Lower leg skin (tissue), 4 donors: Measurements from ENCODE around the gene DGCR8. TPM values are rescaled to one million over a fixed set of nuclear protein-coding genes. Genes with fewer than 3 reads are reported as not detected.

Experiments
- DNase-seq, 2 donors: peaks; one replicate each; pipeline ENCODE4 v3.0.0-alpha.2; 2019; ENCODE audit warnings: low spot score in 2 of 2
- H3K4me3 ChIP-seq: fragments of 200-600 bp; sonication (generic); 2 replicates; pipeline ENCODE4 v1.5.1; 2017; ENCODE audit warnings: mild to moderate bottlenecking, low read depth; ENCODE audit not compliant: poor library complexity, severe bottlenecking
- POLR2A ChIP-seq, 2 donors: fragments of 450-650 bp; IDR thresholded peaks; one replicate each; pipeline ENCODE4 v1.6.1; 2016 to 2017; ENCODE audit warnings: antibody characterized with exemption in 2 of 2, mild to moderate bottlenecking in 1 of 2, moderate library complexity in 1 of 2
- WGBS, 2 donors: methylation state at CpG; one replicate each; pipeline ENCODE4 v1.1.5; 2018; 5-methylcytosine and 5-hydroxymethylcytosine counted together
- intact Hi-C: fragments of 100-400 bp; cut with DNase I; formaldehyde crosslinking; loops from one replicate; pipeline ENCODE4 v1.15.0; 2023; ENCODE audit warnings: low total_unique reads
- total RNA-seq, 4 donors: library from RNA; depleted of rRNA; stranded (reverse); fragments of >200 nt; gene quantifications; one replicate each; pipeline ENCODE4 v1.1.0, GENCODE V29; 2016
- TF ChIP-seq, protein P1 (sequence below), 3 donors: fragments of 450-650 bp; IDR thresholded peaks; one replicate each; pipeline ENCODE4 v1.5.1; 2016; ENCODE audit warnings: antibody characterized with exemption in 3 of 3, mild to moderate bottlenecking in 3 of 3, moderate library complexity in 2 of 3

DGCR8 gene
- total RNA-seq, 4 donors from 2014 or later = 14.8 to 28.2 (median 21.8) TPM

DNA sequence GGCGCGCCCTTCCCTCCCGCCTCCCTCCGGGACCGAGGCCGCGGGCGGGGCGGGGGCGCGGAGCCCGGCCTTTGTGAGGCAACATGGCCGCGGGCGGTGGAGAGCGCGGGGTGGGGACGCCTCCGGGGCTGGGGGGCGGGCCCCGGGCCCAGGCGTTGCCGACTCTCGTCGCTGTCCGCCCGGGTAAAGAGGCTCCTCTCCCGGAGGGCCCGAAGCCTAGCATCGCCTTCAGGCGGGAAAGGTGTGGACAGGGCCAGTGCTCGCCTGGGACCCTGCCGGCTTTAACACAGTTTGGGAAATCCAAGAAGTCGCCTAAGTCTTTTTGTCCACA lies 369 bp downstream of the DGCR8 start:
- WGBS, 2 donors = 0 to 1% methylated on average over 7 to 31 of the region's 34 CpGs
- intact Hi-C loops = no loop called here
- peak overlapping the region; percentile 79 for H3K4me3 ChIP-seq
- DNase-seq = peak in 1 of 2 donors; percentile 92
- TF ChIP-seq, protein P1, sequence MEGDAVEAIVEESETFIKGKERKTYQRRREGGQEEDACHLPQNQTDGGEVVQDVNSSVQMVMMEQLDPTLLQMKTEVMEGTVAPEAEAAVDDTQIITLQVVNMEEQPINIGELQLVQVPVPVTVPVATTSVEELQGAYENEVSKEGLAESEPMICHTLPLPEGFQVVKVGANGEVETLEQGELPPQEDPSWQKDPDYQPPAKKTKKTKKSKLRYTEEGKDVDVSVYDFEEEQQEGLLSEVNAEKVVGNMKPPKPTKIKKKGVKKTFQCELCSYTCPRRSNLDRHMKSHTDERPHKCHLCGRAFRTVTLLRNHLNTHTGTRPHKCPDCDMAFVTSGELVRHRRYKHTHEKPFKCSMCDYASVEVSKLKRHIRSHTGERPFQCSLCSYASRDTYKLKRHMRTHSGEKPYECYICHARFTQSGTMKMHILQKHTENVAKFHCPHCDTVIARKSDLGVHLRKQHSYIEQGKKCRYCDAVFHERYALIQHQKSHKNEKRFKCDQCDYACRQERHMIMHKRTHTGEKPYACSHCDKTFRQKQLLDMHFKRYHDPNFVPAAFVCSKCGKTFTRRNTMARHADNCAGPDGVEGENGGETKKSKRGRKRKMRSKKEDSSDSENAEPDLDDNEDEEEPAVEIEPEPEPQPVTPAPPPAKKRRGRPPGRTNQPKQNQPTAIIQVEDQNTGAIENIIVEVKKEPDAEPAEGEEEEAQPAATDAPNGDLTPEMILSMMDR (IDR thresholded peaks at IDR 0.05) = no peak
- no peak for TF ChIP-seq POLR2A (IDR thresholded peaks at IDR 0.05)

DNA sequence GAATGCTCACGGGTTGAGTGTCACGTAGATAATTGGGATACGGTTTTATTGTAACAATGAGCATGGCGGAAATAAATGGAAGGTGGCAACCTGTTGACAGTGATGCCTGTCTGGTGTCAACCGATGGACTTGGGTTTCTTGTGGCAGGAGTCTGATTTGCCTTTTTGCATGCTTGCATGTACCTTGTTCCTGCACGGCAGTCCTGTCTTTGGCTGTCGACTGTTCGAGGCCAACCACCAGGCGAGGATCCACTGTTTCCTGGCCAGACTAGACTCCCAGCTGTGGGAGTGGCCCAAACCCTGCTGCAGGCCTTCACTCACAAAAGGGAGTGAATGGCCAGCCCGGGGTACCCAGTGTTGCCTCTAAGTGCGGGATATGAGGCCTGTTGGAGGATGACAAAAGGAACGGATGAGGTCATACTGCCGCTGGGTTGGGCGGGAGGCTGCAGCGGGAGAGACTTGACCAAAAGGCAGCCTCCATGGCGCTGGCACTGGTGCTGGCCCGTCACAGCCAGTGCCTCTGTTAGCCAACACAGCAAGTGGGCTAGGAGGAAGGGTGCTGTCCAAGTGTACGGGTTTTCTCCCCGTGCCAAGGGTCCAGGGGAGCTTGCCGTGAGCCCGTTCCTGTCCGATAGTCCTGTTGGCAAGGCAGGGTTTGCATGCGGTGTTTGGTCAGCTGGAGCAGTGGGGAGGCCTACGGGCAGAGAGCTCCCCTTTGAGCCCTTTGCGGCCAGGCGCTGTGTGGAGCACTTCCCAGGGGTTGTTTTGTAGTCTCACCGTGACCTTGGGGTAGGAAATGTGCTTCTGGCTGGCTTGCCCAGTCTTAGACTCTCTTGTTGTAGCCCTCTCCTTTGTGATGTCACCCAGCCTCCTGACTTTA lies 974 bp downstream of the DGCR8 start:
- no peak for TF ChIP-seq POLR2A (IDR thresholded peaks at IDR 0.05)
- TF ChIP-seq, protein P1 (IDR thresholded peaks at IDR 0.05) = no peak
- WGBS, 2 donors = 12 to 19% methylated on average over 25 to 27 of the region's 27 CpGs
- intact Hi-C loops = no loop called here
- peak in 1 of 2 donors; percentile 88 for DNase-seq
- peak overlapping the region; percentile 79 for H3K4me3 ChIP-seq

DNA sequence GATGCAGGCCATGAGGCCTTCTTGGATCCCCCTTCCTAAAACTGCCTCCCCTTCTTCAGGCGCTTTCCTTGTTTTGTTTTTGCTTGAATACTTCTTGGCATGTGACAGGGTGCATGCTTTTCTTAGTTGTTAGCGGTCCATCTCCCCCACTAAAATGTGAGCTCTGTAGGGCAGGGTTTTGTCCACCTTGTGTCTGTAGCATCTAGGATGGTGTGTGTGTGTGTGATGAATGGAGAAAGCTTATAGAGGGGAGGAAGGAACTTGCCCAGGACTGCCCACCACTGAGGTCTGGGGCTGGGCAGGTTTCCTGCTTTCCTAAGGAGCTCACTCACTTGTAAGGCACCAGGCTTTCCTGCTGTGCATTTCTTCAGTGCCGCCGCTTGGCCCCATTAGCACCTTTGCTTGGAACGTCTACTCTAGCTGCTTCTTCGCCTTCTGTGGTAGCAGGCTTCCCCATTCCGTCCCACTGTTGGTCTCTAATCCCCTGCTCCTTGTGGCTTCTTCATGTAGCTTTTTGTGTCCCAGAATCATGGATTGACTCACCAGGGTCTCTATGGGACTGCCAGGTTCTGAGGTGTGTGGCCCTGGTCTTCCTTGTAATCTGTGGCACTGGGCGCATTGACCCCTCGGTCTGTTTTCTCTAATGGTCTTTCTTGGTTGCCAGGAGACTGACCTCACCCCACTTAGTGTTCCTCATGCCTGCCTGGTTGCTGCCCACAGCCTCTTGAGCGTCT lies 3.3 kb downstream of the DGCR8 start:
- WGBS, 2 donors = 82 to 85% methylated on average over 10 of the region's 10 CpGs
- DNase-seq = no peak
- H3K4me3 ChIP-seq = no peak overlapping the region
- intact Hi-C loops = no loop called here
- TF ChIP-seq, protein P1 (IDR thresholded peaks at IDR 0.05) = no peak
- no peak for TF ChIP-seq POLR2A (IDR thresholded peaks at IDR 0.05)

DNA sequence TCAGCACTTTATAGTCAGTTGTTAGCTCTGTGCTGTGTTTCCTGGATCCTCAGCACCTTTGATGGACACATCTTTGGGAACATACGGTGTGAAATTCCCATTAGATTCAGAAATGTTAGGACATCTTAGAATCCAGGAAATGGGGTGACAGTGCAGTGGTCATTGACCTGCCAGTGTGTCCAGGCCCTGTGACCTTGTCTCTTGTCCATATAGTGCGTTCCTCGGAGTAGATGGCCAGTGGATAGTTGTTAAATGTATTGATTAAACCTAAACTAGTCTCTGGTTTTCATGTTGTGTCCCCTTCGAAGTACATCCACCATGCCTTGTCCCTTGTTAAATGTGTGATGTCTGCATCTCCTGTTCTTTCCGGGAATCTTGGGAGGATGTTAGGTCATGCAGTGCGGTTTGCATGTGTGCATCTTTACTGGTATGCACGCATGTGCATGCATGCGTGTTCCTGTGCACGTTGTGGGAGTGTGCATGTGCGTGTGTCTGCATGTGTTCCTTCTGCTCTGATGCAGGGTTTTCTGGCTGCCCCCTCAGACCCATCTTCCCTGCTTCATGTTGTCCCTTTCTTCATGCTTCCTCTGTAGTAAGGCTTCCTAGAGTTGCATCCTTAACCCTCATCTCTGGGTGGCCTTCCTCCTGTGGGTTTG lies 4.0 kb downstream of the DGCR8 start:
- intact Hi-C loops = no loop called here
- 62 to 68% methylated on average over 10 of the region's 10 CpGs for WGBS, 2 donors
- no peak overlapping the region for H3K4me3 ChIP-seq
- DNase-seq = no peak
- TF ChIP-seq, protein P1 (IDR thresholded peaks at IDR 0.05) = no peak

DNA sequence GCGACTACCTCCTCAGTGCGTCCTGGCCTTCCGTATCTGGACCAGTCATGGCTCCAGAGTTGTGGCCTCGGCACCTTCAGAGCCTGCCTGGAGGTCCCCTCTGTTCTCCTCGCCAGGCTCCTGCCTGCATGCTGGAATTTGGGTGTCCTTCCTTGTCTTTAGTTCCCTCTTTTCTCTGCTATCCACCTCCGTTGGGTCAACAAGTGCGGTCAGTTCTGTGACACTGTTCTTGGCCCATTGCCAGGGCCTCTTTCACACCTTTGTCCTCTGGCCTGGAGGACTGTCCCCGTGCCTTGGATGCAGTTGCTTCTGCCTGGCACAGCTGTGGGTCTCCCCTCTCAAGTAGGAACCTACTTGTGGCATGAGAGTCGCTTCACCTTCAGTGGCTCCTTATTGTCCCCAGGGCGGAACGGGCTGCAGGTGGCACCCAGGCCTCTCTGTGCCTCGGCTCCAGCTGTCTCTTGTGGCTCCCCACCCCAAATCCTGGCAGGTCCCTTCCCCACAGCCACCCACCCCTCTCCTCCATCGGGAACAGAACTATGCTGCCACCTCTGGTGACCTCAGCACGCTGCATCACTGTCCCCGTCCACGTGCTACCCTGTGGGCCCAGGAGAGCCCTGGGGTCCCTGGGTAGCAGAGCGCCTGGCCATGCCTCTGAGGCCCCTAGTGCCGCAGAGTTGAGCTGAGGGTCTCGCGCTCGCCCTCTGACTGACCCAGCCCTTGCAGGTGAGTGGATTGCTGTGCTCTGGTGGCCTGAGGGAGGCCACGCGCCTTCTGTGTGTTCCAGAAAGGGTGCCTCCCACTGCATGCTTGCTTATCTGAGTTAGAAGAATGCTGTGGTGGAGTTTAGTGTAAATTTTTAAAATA lies 4.7 kb downstream of the DGCR8 start:
- no peak for DNase-seq
- WGBS, 2 donors = 75 to 78% methylated on average over 23 of the region's 23 CpGs
- no peak overlapping the region for H3K4me3 ChIP-seq
- no peak for TF ChIP-seq POLR2A (IDR thresholded peaks at IDR 0.05)
- TF ChIP-seq, protein P1 (IDR thresholded peaks at IDR 0.05) = no peak
- intact Hi-C loops = no loop called here
